Parathyroid adenoma (tissue), 2 donors: Measurements from ENCODE around the gene KCNMB2.

Experiments
- H2AFZ ChIP-seq: fragments of 300-600 bp; sonication (generic); one replicate; pipeline ENCODE4 v1.7.0; 2017; ENCODE audit warnings: antibody characterized with exemption, mild to moderate bottlenecking
- H3K27ac ChIP-seq: fragments of 300-600 bp; sonication (generic); one replicate; pipeline ENCODE4 v1.7.0; 2017
- H3K27me3 ChIP-seq: fragments of 300-600 bp; sonication (generic); one replicate; pipeline ENCODE4 v1.7.0; 2017; ENCODE audit warnings: low read length; ENCODE audit not compliant: control insufficient read depth, insufficient read depth
- H3K36me3 ChIP-seq: fragments of 300-600 bp; sonication (generic); one replicate; pipeline ENCODE4 v1.7.0; 2017; ENCODE audit warnings: low read length; ENCODE audit not compliant: control insufficient read depth, insufficient read depth
- H3K4me1 ChIP-seq: fragments of 300-600 bp; sonication (generic); one replicate; pipeline ENCODE4 v1.7.0; 2017; ENCODE audit warnings: control low read depth
- H3K4me2 ChIP-seq: fragments of 300-600 bp; sonication (generic); one replicate; pipeline ENCODE4 v1.7.0; 2017; ENCODE audit warnings: low read length
- H3K4me3 ChIP-seq: fragments of 300-600 bp; sonication (generic); one replicate; pipeline ENCODE4 v1.7.0; 2017; ENCODE audit warnings: low read depth, low read length
- H3K79me2 ChIP-seq: fragments of 300-600 bp; sonication (generic); one replicate; pipeline ENCODE4 v1.7.0; 2017; ENCODE audit warnings: control low read depth
- H3K9ac ChIP-seq: fragments of 300-600 bp; sonication (generic); one replicate; pipeline ENCODE4 v1.7.0; 2017; ENCODE audit warnings: mild to moderate bottlenecking
- H3K9me3 ChIP-seq: fragments of 300-600 bp; sonication (generic); one replicate; pipeline ENCODE4 v1.7.0; 2017; ENCODE audit warnings: low read length; ENCODE audit not compliant: control insufficient read depth
- TF ChIP-seq, protein P1 (sequence below): fragments of 300-600 bp; sonication (generic); IDR thresholded peaks from one replicate; pipeline ENCODE4 v1.7.0; 2017; ENCODE audit warnings: antibody characterized with exemption, mild to moderate bottlenecking
- donor health status: primary hyperparathyroidism.

KCNMB2 gene

DNA sequence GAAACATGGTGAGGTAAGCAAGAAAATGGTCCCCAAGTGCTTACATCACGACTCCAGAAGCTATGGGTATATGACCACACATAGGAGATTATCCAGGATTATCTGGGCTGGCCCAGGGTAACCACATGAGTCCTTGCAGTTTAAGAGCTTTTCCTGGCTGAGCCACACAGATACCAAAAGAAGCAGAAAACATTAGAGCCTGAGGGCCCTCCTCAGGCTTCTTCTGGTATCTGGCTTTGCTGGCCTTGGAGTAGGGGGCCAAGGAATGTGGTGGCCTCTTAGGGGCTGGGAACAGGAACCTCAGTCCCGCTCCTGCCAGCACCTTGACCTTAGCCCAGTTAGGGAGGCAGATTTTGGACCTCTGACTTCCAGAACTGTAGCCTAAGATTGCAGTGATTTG lies 259.1 kb downstream of the KCNMB2 start:
- Histone ChIP-seq H3K9ac (no peak overlapping the region), H3K27me3 (no peaks in the 10 kb centered on the region), H3K4me3 (no peak overlapping the region), H3K4me2 (no peak overlapping the region), H2AFZ (no peak overlapping the region), H3K4me1 (no peaks in the 10 kb centered on the region), H3K36me3 (no peaks in the 10 kb centered on the region), H3K79me2 (no peaks in the 10 kb centered on the region), H3K9me3 (no peaks in the 10 kb centered on the region), H3K27ac (no peak overlapping the region)
- TF ChIP-seq, protein P1, sequence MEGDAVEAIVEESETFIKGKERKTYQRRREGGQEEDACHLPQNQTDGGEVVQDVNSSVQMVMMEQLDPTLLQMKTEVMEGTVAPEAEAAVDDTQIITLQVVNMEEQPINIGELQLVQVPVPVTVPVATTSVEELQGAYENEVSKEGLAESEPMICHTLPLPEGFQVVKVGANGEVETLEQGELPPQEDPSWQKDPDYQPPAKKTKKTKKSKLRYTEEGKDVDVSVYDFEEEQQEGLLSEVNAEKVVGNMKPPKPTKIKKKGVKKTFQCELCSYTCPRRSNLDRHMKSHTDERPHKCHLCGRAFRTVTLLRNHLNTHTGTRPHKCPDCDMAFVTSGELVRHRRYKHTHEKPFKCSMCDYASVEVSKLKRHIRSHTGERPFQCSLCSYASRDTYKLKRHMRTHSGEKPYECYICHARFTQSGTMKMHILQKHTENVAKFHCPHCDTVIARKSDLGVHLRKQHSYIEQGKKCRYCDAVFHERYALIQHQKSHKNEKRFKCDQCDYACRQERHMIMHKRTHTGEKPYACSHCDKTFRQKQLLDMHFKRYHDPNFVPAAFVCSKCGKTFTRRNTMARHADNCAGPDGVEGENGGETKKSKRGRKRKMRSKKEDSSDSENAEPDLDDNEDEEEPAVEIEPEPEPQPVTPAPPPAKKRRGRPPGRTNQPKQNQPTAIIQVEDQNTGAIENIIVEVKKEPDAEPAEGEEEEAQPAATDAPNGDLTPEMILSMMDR, result no peak

GRCh38 chr3:178802259-178802658 lies 266.0 kb downstream of the KCNMB2 start:
- Histone ChIP-seq H3K79me2 (no peaks in the 10 kb centered on the region), H3K27ac (no peak overlapping the region), H3K9ac (no peak overlapping the region), H3K4me3 (no peak overlapping the region), H3K9me3 (no peaks in the 10 kb centered on the region), H3K4me1 (no peaks in the 10 kb centered on the region), H3K36me3 (no peaks in the 10 kb centered on the region), H3K27me3 (no peaks in the 10 kb centered on the region), H2AFZ (no peak overlapping the region), H3K4me2 (no peak overlapping the region)
- TF ChIP-seq, protein P1, result no peak

DNA sequence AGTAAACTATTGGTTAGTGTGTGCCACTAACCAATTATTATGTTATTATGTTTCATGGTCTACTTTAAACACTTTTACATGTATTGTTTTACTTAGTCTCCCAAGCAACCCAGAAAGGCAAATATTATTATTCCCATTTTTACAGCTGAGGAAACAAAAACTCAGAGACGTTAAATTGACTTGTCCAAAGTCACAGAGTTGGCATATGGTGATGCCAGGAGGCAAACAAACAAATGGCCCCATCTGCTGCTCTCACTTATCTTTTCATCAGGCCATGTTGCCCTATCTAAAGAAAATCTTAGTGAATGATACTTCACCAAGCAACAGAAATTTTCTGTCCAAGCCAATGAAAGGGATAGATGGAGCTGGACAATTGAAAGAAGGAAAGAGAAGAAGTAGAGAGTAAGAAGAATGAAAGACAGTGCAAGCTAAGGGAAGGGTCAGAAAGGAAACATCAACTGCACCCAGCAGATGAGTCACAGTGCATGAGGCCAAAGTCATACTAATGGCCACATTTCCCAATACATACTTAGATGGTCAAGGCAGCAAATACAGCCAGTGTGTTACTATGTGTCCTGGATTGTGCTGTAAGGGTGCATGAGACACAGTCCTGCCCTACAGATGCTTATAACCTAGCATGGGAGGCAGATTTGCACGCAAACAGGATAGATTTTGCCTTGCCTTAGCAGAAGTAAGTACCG lies 266.9 kb downstream of the KCNMB2 start:
- H3K9me3 ChIP-seq, result no peaks in the 10 kb centered on the region

GRCh38 chr3:178804606-178805005 lies 268.4 kb downstream of the KCNMB2 start:
- Histone ChIP-seq H3K36me3 (no peaks in the 10 kb centered on the region), H3K27ac (no peak overlapping the region), H3K4me2 (no peak overlapping the region), H3K79me2 (no peaks in the 10 kb centered on the region), H3K27me3 (no peaks in the 10 kb centered on the region), H3K4me1 (no peaks in the 10 kb centered on the region), H3K9me3 (no peaks in the 10 kb centered on the region), H3K9ac (no peak overlapping the region), H2AFZ (no peak overlapping the region), H3K4me3 (no peak overlapping the region)
- TF ChIP-seq, protein P1, result no peak

More for the DNA sequence above, 266.9 kb downstream of the KCNMB2 start:
- H3K4me1 ChIP-seq, result no peaks in the 10 kb centered on the region
- H3K4me3 ChIP-seq, result no peak overlapping the region
- TF ChIP-seq, protein P1, result no peak
- H3K9ac ChIP-seq, result no peak overlapping the region
- no peak overlapping the region for H3K4me2 ChIP-seq
- H3K36me3 ChIP-seq, result no peaks in the 10 kb centered on the region
- no peaks in the 10 kb centered on the region for H3K27me3 ChIP-seq
- H3K79me2 ChIP-seq, result no peaks in the 10 kb centered on the region
- H2AFZ ChIP-seq, result no peak overlapping the region
- H3K27ac ChIP-seq, result no peak overlapping the region

DNA sequence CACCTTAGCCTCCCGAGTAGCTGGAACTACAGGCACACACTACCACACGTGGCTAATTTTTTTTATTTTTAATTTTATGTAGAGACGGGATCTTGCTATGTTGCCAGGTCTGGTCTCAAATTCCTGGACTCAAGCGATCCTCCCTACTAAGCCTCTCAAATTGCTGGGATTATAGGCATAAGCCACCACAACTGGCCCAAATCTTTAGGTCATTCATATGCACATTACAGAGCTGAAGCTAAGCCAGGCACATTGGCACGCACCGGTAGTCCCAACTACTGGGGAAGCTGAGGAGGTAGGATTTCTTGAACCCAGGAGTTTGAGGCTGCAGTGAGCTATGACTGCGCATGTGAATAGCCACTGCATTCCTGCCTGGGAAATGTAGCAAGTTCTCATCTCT lies 269.5 kb downstream of the KCNMB2 start:
- TF ChIP-seq, protein P1, result no peak
- no peaks in the 10 kb centered on the region for H3K79me2 ChIP-seq
- H3K4me1 ChIP-seq, result no peaks in the 10 kb centered on the region
- H2AFZ ChIP-seq, result no peak overlapping the region
- H3K9me3 ChIP-seq, result no peaks in the 10 kb centered on the region
- H3K4me2 ChIP-seq, result no peak overlapping the region
- H3K9ac ChIP-seq, result no peak overlapping the region
- H3K4me3 ChIP-seq, result no peak overlapping the region
- H3K27me3 ChIP-seq, result no peaks in the 10 kb centered on the region
- no peak overlapping the region for H3K27ac ChIP-seq
- no peaks in the 10 kb centered on the region for H3K36me3 ChIP-seq
